Stimulated activated CD8-positive, alpha-beta memory T cell treated with anti-CD3 and anti-CD28 coated beads, Interleukin-15, amount 100 ng/mL, for 48 hours (primary cell): Measurements from ENCODE around the gene NUCB1.
"Not testable (repeated sequence)": the region's sequence is repeated elsewhere in the genome, so short reads cannot be mapped to it uniquely, and the experiment has no call there.

Experiments used
- DNase-seq, 2 donors: peaks; one replicate each; pipeline ENCODE4 v3.0.0-alpha.2; 2020; ENCODE audit warnings: low read depth in 2 of 2

Gene NUCB1

DNA sequence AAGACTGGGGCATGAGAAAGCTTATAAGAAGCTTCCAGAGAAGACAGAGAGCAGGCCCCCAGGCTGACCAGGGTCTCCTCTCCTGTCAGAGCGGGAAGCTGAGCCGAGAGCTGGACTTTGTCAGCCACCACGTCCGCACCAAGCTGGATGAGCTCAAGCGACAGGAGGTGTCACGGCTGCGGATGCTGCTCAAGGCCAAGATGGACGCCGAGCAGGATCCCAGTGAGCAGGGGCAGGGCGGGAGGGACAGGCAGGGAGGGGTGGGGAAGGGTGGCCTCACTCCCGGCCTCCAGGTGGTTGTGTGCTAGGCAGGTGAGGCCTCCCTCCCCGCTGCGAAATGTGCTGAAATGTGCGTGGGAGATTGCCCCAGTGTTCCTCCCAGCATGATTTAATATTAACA lies 5.6 kb downstream of the NUCB1 start:
- DNase-seq = no peak

DNA sequence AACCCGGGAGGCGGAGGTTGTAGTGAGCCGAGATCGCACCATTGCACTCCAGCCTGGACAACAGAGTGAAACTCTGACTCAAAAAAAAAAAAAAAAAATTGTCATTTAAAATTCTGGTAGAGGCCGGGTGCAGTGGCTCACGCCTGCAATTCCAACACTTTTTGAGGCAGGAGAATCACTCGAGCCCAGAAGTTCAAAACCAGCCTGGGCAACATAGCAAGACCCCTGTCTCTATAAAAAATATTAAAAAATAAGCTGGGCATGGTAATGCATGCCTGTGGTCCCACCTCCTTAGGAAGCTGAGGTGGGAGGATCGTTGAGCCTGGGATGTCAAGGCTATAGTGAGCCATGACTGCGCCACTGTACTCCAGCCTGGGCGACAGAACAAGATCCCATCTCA lies 6.2 kb downstream of the NUCB1 start:
- no peak for DNase-seq

GRCh38 chr19:48907671-48908070 lies 7.6 kb downstream of the NUCB1 start:
- DNase-seq = no peak

DNA sequence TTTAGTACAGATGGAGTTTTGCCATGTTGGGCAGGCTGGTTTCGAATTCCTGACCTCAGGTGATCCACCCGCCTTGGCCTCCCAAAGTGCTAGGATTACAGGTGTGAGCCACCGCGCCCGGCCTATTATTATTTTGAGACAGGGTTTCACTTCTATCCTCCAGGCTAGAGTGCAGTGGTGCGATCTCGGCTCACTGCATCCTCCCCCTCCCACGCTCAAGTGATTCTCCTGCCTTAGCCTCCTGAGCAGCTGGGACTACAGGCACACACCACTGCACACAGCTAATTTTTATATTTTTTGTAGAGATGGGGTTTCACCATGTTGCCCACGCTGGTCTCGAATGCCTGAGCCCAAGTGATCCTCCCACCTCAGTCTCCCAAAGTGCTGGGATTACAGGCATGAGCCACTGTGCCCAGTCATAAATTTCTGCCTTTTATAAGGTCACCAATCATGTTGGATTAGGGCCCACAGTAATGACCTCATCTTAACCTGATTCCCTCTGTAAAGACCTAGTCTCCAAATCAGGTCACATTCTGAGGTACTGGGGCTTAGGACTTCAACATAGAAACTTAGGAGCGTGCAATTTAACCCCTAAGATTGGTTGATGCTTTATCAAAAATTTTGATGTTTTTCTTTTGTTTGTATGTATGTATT lies 9.4 kb downstream of the NUCB1 start:
- DNase-seq = not testable (repeated sequence)

GRCh38 chr19:48910803-48911202 lies 10.7 kb downstream of the NUCB1 start:
- DNase-seq = no peak

GRCh38 chr19:48913114-48913889 lies 13.2 kb downstream of the NUCB1 start:
- DNase-seq = no peak

DNA sequence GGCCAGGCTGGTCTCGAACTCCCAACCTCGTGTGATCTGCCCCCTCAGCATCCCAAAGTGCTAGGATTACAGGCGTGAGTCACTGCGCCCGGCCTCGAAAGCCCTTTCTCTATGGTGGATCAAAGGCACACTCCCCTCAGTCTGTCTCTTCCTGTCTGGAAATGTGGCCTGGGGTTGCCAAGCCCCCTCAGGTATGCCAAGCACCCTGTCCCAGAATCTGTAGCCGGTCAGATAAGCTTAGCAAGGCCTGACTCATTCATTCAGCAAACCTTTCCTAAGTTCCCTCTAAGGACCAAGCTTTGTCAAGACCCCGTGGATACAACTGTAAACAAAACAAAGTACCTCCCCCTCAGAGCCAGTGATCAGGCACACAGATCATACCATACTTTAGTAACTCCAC lies 14.1 kb downstream of the NUCB1 start:
- no peak for DNase-seq

DNA sequence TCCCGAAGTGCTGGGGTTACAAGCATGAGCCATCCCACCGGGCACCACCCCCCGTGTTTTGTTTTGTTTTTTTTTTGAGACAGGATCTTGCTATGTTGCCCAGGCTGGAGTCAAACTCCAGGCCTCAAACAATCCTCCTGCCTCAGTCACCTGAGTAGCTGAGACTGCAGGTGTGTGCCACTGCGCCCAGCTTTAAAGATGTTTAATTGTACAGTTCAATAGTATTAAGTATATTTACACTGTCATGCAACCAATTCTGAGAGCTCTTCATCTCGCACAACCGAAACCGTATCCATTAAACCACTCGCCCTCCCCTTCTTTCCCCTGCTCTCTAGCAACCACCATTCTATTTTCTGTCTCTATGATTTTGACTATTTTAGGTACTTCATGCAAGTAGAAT lies 15.6 kb downstream of the NUCB1 start:
- no peak for DNase-seq

DNA sequence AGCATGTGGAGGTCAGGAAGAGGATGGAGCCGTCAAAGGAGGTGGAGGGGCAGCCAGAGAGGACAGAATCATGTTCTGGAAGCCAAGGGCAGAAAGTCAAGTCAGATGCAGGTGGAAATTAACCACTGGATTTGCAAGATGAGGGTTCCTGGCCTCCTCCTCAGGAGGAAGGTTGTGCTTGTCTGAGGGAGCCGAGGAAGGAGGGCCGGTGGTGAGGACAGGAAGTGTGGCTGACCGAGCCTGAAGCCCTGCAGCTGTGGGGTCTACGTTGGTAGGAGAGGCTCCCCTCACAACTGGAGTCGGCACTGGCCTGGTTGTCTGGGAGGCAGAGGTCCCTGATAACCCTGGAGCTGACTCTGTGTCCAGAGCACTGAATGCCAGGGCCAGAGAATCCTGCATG lies 18.0 kb downstream of the NUCB1 start:
- no peak for DNase-seq

GRCh38 chr19:48918801-48919247 lies 18.7 kb downstream of the NUCB1 start:
- DNase-seq = no peak

GRCh38 chr19:48919271-48919670 lies 19.2 kb downstream of the NUCB1 start:
- not testable (repeated sequence) for DNase-seq

- no peak for DNase-seq
These were observed 20.8 kb downstream of the NUCB1 start for GRCh38 chr19:48920949-48921348.

GRCh38 chr19:48921721-48922500 lies 21.8 kb downstream of the NUCB1 start:
- DNase-seq = no peak

- no peak for DNase-seq
These were observed 22.7 kb downstream of the NUCB1 start for GRCh38 chr19:48922548-48923490.

DNA sequence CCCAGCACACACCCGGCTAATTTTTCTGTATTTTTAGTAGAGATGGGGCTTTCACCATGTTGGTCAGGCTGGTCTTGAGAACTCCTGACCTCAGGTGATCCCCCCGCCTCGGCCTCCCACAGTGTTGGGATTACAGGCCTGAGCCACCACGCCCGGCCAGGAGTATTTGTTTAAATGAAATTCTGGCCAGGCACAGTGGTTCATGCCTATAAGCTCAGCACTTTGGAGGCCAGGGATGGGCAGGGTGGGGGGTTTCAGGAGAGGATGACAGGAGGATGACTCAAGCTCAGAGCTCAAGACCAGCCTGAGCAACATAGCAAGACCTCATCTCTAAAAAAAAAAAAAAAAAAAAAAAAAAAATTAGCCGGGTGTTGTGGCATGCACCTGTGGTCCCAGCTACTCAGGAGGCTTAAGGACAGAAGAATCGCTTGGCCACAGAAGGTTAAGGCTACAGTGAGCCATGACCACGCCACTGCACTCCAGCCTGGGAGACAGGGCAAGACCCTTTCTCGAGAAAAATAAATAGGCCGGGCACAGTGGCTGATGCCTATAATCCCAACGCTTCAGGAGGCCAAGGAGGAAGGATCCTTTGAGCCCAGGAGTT lies 25.2 kb downstream of the NUCB1 start:
- no peak for DNase-seq

- DNase-seq = not testable (repeated sequence)
These were observed 25.8 kb downstream of the NUCB1 start for GRCh38 chr19:48925890-48926289.

GRCh38 chr19:48926909-48927308 lies 26.8 kb downstream of the NUCB1 start:
- no peak for DNase-seq

- DNase-seq = not testable (repeated sequence)
These were observed 27.6 kb downstream of the NUCB1 start for GRCh38 chr19:48927692-48928091.

DNA sequence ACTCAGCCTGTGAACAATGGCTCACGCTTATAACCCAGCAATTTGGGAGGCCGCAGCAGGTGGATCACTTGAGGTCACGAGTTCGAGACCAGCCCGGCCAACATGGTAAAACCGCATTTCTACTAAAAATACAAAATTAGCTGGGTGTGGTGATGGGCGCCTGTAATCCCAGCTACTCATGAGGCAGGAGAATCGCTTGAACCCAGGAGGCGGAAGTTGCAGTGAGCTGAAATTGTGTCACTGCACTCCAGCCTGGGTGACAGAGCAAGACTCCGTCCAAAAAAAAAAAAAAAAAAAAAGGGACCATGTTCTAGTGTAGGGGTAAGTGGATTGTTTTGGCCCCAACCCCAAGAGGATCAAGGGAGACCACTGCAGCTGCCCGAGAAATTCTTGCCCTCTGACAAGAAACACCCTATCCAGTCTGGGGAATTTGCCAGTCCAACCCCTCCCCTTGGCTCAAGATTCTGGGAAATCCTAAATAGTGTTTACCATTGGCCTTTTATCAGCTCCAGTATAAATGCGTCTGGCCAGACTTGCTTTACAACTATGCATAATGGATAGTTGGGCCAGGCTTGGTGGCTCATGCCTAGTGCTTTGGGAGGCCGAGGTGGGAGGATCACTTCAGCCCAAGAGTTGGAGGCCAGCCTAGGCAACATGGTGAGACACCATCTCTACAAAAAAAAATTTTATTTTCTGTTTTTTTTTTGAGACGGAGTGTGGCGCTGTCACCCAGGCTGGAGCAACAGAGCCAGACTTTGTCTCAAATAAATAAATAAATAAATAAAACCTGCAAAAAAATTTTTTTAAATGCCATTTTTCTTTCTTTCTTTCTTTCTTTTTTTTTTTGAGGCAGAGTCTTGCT lies 28.3 kb downstream of the NUCB1 start:
- DNase-seq = no peak

DNA sequence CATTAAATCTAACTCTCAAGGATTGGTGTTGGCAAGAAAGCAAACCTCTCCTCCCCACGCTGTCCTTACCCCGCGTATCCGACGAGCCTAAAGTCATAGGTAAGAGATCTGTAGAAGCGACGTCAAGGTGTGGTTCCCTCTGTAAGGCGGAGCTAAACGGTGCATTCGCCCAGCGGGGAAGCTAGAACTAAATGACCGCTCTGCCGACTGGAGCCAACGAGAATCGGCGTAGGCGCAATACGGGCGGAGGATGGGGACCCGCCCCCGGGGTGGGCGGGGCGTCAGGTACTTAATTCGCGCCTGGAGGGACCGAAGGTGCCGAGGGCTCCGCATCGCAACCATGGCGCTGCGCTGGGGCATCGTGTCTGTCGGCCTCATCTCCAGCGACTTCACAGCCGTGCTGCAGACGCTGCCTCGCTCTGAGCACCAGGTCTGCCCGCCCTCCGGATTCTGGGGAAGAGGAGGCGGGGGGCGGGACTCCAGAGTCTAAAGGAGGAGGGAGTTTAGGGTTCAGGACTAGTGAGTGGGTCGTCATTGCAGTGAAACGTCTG lies 33.3 kb downstream of the NUCB1 start, which contains the start of gene DHDH:
DHDH (plus strand) TSS at position 318 of the 551 bp plus-strand sequence; CDS start at position 341, 23 bp downstream.
- peak; percentile 70 to 73 for DNase-seq
